ENCODE results near the gene AMDHD1.

DNA sequence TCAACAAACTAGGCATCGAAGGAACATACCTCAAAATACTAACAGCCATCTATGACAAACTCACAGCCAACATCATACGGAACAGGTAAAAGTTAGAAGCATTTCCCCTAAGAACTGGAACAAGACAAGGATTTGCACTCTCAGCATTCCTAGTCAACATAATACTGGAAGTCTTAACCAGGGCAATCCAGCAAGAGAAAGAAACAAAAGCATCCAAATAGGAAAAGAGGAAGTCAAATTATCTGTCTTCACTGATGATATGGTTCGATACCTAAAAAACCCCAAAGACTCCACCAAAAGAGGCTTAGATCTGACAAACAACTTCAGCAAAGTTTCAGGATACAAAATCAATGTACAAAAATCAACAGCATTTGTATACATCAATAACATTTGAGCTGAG lies 33.3 kb upstream of the AMDHD1 start:
- TF ChIP-seq, protein P1, sequence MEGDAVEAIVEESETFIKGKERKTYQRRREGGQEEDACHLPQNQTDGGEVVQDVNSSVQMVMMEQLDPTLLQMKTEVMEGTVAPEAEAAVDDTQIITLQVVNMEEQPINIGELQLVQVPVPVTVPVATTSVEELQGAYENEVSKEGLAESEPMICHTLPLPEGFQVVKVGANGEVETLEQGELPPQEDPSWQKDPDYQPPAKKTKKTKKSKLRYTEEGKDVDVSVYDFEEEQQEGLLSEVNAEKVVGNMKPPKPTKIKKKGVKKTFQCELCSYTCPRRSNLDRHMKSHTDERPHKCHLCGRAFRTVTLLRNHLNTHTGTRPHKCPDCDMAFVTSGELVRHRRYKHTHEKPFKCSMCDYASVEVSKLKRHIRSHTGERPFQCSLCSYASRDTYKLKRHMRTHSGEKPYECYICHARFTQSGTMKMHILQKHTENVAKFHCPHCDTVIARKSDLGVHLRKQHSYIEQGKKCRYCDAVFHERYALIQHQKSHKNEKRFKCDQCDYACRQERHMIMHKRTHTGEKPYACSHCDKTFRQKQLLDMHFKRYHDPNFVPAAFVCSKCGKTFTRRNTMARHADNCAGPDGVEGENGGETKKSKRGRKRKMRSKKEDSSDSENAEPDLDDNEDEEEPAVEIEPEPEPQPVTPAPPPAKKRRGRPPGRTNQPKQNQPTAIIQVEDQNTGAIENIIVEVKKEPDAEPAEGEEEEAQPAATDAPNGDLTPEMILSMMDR (IDR thresholded peaks at IDR 0.05) = no peak
- TF ChIP-seq POLR2A (IDR thresholded peaks at IDR 0.05) (no peak), POLR2AphosphoS5 (IDR thresholded peaks at IDR 0.05) (no peak)

Data from transverse colon (tissue), 4 donors.